Neuronal stem cell (in vitro differentiated cells): ENCODE results near the gene CDK17.

Experiments used
- DNase-seq: peaks from one replicate; pipeline ENCODE4 v3.0.0-alpha.2; 2013; ENCODE audit warnings: low spot score
- H2AFZ ChIP-seq: one replicate; pipeline ENCODE4 v1.6.1; 2013; ENCODE audit warnings: mild to moderate bottlenecking, low read length, inconsistent platforms
- H2AK5ac ChIP-seq: 2 replicates; pipeline ENCODE4 v1.6.1; 2013; ENCODE audit warnings: low read depth, mild to moderate bottlenecking, inconsistent platforms, low read length, moderate library complexity, mixed read lengths
- H2BK120ac ChIP-seq: 2 replicates; pipeline ENCODE4 v1.6.1; 2013; ENCODE audit warnings: low read depth, mild to moderate bottlenecking, inconsistent platforms, low read length, moderate library complexity, mixed read lengths
- H2BK12ac ChIP-seq: one replicate; pipeline ENCODE4 v1.6.1; 2013; ENCODE audit warnings: low read length, inconsistent platforms
- H2BK15ac ChIP-seq: 2 replicates; pipeline ENCODE4 v1.6.1; 2013; ENCODE audit warnings: mild to moderate bottlenecking, low read length, inconsistent platforms, mixed read lengths
- H2BK5ac ChIP-seq: one replicate; pipeline ENCODE4 v1.6.1; 2013; ENCODE audit warnings: inconsistent platforms, mild to moderate bottlenecking, low read length, moderate library complexity
- H3K14ac ChIP-seq: one replicate; pipeline ENCODE4 v1.6.1; 2013; ENCODE audit warnings: low read length, inconsistent platforms
- H3K18ac ChIP-seq: 2 replicates; pipeline ENCODE4 v1.6.1; 2013; ENCODE audit warnings: low read length, inconsistent platforms
- H3K23ac ChIP-seq: 2 replicates; pipeline ENCODE4 v1.6.1; 2013; ENCODE audit warnings: low read depth, mild to moderate bottlenecking, mixed read lengths, low read length, inconsistent platforms; ENCODE audit not compliant: poor library complexity
- H3K27ac ChIP-seq: replicated peaks from 3 replicates; pipeline ENCODE4 v1.5.1; 2013; ENCODE audit warnings: low read length, inconsistent platforms
- H3K27me3 ChIP-seq, 3 experiments: 2 replicates each; pipeline ENCODE4 v1.6.1; 2013; ENCODE audit warnings: low read length in 3 of 3, mild to moderate bottlenecking in 2 of 3, inconsistent platforms in 1 of 3, low read depth in 1 of 3, mixed read lengths in 1 of 3, moderate library complexity in 1 of 3; ENCODE audit not compliant: control insufficient read depth in 3 of 3, insufficient read depth in 3 of 3
- H3K36me3 ChIP-seq, 2 donors: replicated peaks in 1 of 2; 2 replicates each; pipeline ENCODE4 v1.6.1; 2013; ENCODE audit warnings: low read length in 2 of 2; ENCODE audit not compliant: control insufficient read depth in 2 of 2, insufficient read depth in 2 of 2
- H3K4ac ChIP-seq: 2 replicates; pipeline ENCODE4 v1.6.1; 2013; ENCODE audit warnings: inconsistent platforms, mild to moderate bottlenecking, low read length, moderate library complexity
- H3K4me1 ChIP-seq, 2 donors: 1 replicate in 1 of 2; 2 replicates in 1 of 2; pipeline ENCODE4 v1.6.1; 2013; ENCODE audit warnings: low read length in 2 of 2, low read depth in 1 of 2; ENCODE audit not compliant: control insufficient read depth in 2 of 2, insufficient read depth in 1 of 2
- H3K4me2 ChIP-seq: one replicate; pipeline ENCODE4 v1.6.1; 2013; ENCODE audit warnings: mild to moderate bottlenecking, low read length, inconsistent platforms; ENCODE audit not compliant: insufficient read depth, poor library complexity, severe bottlenecking
- H3K4me3 ChIP-seq, 2 donors: 2 replicates each; pipeline ENCODE4 v1.5.1; 2013; ENCODE audit warnings: low read length in 2 of 2, mild to moderate bottlenecking in 2 of 2, inconsistent platforms in 1 of 2, moderate library complexity in 1 of 2
- H3K79me1 ChIP-seq: one replicate; pipeline ENCODE4 v1.6.1; 2013; ENCODE audit warnings: low read depth, mild to moderate bottlenecking, inconsistent platforms, low read length, moderate library complexity
- H3K9ac ChIP-seq: one replicate; pipeline ENCODE4 v1.6.1; 2013; ENCODE audit warnings: mild to moderate bottlenecking, low read depth, low read length, inconsistent platforms; ENCODE audit not compliant: poor library complexity
- H3K9me3 ChIP-seq, 2 donors: replicated peaks in 1 of 2; 2 replicates each; pipeline versions ENCODE3 to v1.6.1; 2013; ENCODE audit warnings: low read length in 2 of 2, mild to moderate bottlenecking in 2 of 2, inconsistent platforms in 1 of 2, low read depth in 1 of 2, mixed read lengths in 1 of 2, moderate library complexity in 1 of 2; ENCODE audit not compliant: control insufficient read depth in 2 of 2, insufficient read depth in 1 of 2
- H4K8ac ChIP-seq: one replicate; pipeline ENCODE4 v1.6.1; 2013; ENCODE audit warnings: low read depth, mild to moderate bottlenecking, inconsistent platforms, low read length, moderate library complexity
- H4K91ac ChIP-seq: one replicate; pipeline ENCODE4 v1.6.1; 2013; ENCODE audit warnings: low read length, low read depth, mild to moderate bottlenecking, inconsistent platforms; ENCODE audit not compliant: poor library complexity
- WGBS, 2 donors: extraction: QIAGEN DNeasy Blood & Tissue Kit; methylation state at CpG; one replicate each; pipeline ENCODE4 v1.1.7; 2013; ENCODE audit warnings: missing lambda C conversion rate in 2 of 2, mixed read lengths in 1 of 2; ENCODE audit not compliant: insufficient read length in 2 of 2, insufficient replicate concordance in 1 of 2; ENCODE audit errors: extremely low coverage in 2 of 2; 5-methylcytosine and 5-hydroxymethylcytosine counted together

CDK17 gene

DNA sequence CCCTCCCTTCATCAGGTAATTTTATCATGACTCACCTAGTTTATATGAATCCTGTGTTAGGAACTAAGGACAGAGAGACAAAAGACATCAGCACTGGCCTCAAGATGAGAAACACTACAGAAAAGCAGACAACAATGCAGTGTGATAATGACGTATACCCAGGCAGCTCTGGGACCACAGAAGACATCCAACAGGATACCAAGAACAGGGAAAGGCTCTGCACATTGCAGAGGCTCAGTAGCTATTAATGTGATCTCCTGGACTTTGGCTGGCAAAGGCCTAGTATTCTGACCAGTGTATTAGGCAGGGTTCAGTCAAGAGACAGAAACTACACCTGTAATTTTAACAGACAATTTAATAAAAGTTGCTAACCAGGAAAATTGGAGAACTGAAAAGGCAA is 39.7 kb downstream of the CDK17 start:
- Histone ChIP-seq H3K36me3 (no peaks in the 10 kb centered on the region), H3K14ac (no peak overlapping the region), H2BK5ac (no peak overlapping the region), H2BK15ac (no peak overlapping the region), H2BK120ac (no peak overlapping the region), H3K4me3 (no peak overlapping the region), H2BK12ac (no peak overlapping the region), H3K9me3 (peaks cover 0 to 6% of the 10 kb centered on the region in 2 donors), H2AK5ac (no peak overlapping the region), H3K27ac (no peak overlapping the region), H3K18ac (no peak overlapping the region), H4K8ac (no peak overlapping the region), H3K9ac (no peak overlapping the region), H3K4me1 (peaks cover 4 to 6% of the 10 kb centered on the region in 2 donors), H3K4ac (no peak overlapping the region), H3K79me1 (no peaks in the 10 kb centered on the region), H3K4me2 (no peak overlapping the region), H3K27me3 (no peaks in the 10 kb centered on the region), H3K23ac (no peak overlapping the region), H2AFZ (peak overlapping the region; percentile 3), H4K91ac (no peak overlapping the region)
- DNase-seq: no peak
- WGBS, 2 donors: no CpG with 5 or more reads among the region's 1 CpG

DNA sequence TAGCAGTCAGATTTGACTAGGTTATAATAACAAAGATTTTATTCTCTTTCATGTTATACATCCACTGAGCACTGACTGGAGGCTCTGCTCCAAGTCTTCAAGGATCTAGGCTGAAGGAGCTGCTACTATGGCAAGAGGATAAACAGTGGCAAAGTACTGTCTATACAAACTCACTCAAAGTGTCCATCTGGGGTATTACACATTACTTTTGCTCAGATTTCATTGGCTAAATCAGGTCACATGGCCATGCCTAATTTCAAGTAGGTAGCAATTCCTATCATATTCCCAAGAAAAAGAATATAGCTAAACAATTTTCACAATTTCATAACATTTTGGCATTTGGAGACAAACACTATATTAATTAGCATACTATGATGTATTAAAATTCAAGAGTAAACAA is 40.9 kb downstream of the CDK17 start:
- Histone ChIP-seq H2BK12ac (no peak overlapping the region), H2AFZ (no peak overlapping the region), H3K9ac (no peak overlapping the region), H2BK5ac (no peak overlapping the region), H3K79me1 (no peaks in the 10 kb centered on the region), H3K14ac (no peak overlapping the region), H3K4me1 (peaks cover 4 to 6% of the 10 kb centered on the region in 2 donors), H3K18ac (no peak overlapping the region), H3K27me3 (no peaks in the 10 kb centered on the region), H3K4ac (no peak overlapping the region), H2BK120ac (no peak overlapping the region), H4K91ac (no peak overlapping the region), H3K4me3 (no peak overlapping the region), H3K36me3 (no peaks in the 10 kb centered on the region), H4K8ac (no peak overlapping the region), H3K27ac (no peak overlapping the region), H3K4me2 (no peak overlapping the region), H2AK5ac (no peak overlapping the region), H3K23ac (no peak overlapping the region), H2BK15ac (no peak overlapping the region), H3K9me3 (peaks cover 0 to 3% of the 10 kb centered on the region in 2 donors)
- DNase-seq: no peak

DNA sequence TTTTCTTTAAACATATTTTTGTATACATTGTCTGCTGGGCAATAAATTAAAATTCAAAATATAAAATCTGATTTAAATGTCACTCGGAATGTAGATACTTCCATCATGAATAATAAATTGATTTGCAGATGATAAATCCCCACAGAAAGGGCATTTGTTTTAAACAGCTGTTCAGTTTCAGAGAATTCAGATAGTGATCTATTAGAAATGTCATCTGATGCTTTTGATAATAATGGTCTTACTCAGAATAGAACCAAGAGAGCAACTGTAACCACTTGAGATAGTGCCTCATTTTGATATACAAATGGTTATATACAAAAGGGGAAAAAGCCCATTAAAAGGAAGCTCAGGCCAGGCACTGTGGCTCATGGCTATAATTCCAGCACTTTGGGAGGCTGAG is 43.4 kb downstream of the CDK17 start:
- no peak for DNase-seq
- no peak overlapping the region for H3K18ac ChIP-seq
- H3K9me3 ChIP-seq: no peaks in the 10 kb centered on the region
- no peak overlapping the region for H3K27ac ChIP-seq
- no peak overlapping the region for H2BK120ac ChIP-seq
- H3K4ac ChIP-seq: no peak overlapping the region
- no peak overlapping the region for H2BK12ac ChIP-seq
- H4K91ac ChIP-seq: no peak overlapping the region
- no peak overlapping the region for H3K9ac ChIP-seq
- H3K4me1 ChIP-seq: peaks cover 6 to 7% of the 10 kb centered on the region in 2 donors
- H2AK5ac ChIP-seq: no peak overlapping the region
- H3K36me3 ChIP-seq: no peaks in the 10 kb centered on the region
- H3K27me3 ChIP-seq: no peaks in the 10 kb centered on the region
- H3K14ac ChIP-seq: no peak overlapping the region
- H3K23ac ChIP-seq: no peak overlapping the region
- H2BK5ac ChIP-seq: no peak overlapping the region
- no peak overlapping the region for H3K4me3 ChIP-seq
- H3K79me1 ChIP-seq: no peaks in the 10 kb centered on the region
- H2BK15ac ChIP-seq: no peak overlapping the region
- H2AFZ ChIP-seq: no peak overlapping the region
- no peak overlapping the region for H3K4me2 ChIP-seq
- no CpG with 5 or more reads among the region's 1 CpG for WGBS, 2 donors
- no peak overlapping the region for H4K8ac ChIP-seq

DNA sequence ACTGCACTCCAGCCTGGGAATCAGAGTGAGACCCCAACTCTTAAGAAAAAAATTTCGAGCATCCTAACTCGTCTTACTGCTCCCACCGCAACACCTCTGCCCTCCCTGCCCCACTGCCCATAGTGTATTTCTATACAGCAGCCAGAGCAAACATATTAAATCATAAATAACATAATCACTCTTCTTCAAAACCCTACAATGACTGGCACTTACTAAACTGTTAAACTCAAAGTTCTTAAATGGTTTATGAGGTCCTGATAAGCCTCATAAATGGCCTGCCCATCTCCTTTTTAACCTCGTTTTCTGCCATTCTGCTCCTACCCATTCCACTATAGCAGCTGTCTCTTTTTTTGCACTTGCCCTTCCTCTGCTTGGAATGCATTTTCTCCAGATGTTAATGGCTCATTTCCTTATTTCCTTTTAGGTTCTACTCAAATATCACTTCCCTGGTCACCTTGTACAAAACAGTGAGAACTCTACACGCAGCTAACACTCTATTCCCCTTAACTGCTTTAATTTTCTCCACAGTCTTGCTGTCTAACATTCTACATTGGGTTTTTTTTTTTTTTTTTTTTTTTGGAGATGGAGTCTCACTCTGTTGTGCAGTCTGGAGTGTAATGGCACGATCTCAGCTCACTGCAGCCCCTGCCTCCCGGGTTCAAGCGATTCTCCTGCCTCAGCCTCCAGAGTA is 45.2 kb downstream of the CDK17 start:
- Histone ChIP-seq H3K36me3 (no peaks in the 10 kb centered on the region), H3K23ac (no peak overlapping the region), H2BK5ac (no peak overlapping the region), H3K27ac (no peak overlapping the region), H2BK15ac (no peak overlapping the region), H4K91ac (no peak overlapping the region), H2AK5ac (no peak overlapping the region), H4K8ac (no peak overlapping the region), H3K27me3 (no peaks in the 10 kb centered on the region), H2AFZ (no peak overlapping the region), H3K14ac (no peak overlapping the region), H3K4me3 (no peak overlapping the region), H2BK12ac (no peak overlapping the region), H3K4me2 (no peak overlapping the region), H3K18ac (no peak overlapping the region), H2BK120ac (no peak overlapping the region), H3K4ac (no peak overlapping the region), H3K4me1 (peaks cover 2% of the 10 kb centered on the region in 2 donors), H3K79me1 (no peaks in the 10 kb centered on the region), H3K9me3 (peaks cover 0 to 5% of the 10 kb centered on the region in 2 donors), H3K9ac (no peak overlapping the region)
- WGBS, 2 donors: no CpG with 5 or more reads among the region's 8 CpGs
- no peak for DNase-seq
